GM19397 (cell line): ENCODE data around the gene SRP68.

ENCODE experiments used
- ATAC-seq: cut with Tn5 transposase; IDR thresholded peaks from one replicate; pipeline ENCODE4 v1.9.1; 2021; ENCODE audit warnings: mild to moderate bottlenecking, moderate library complexity; ENCODE audit not compliant: unreplicated experiment

Gene SRP68

GRCh38 chr17:76072148-76072858 lies at the start of gene SRP68:
Gene SRP68 (minus strand): TSS chr17:76072517. CDS start chr17:76072491, 26 bp downstream.
- peak; percentile 89 for ATAC-seq

DNA sequence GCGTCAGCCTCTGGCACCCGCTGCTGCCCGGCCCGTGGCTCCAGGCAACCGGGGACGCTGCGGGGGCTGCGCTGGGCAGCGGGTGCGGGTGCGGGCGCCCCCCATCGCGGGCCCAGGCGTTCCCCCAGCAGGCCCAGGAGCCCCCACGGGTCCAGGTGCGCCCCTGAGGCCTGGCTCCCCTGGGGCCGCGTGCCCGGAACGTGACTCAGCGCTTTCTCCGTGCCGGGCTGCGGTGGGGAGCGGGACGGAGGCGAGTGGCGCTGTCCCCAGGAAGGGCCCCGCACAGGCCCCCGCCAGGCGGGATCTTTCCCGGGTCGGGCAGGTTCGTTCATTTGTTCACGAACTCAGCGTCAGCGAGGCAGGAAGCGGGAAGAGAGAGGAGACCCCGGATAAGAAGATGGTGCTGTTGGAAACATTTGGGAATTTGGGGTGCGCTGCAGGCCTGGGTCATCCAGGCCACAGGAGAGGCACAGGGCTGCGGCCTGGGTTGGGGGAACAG lies 49.7 kb upstream of the SRP68 start:
- peak; percentile 17 for ATAC-seq

- ATAC-seq = no peak
Measured at GRCh38 chr17:76120658-76121008, 48.3 kb upstream of the SRP68 start.

GRCh38 chr17:76119409-76120371 lies 47.4 kb upstream of the SRP68 start:
- no peak for ATAC-seq

- ATAC-seq = no peak
Measured at GRCh38 chr17:76115138-76115754, 42.9 kb upstream of the SRP68 start.

GRCh38 chr17:76111956-76112355 lies 39.6 kb upstream of the SRP68 start:
- no peak for ATAC-seq

DNA sequence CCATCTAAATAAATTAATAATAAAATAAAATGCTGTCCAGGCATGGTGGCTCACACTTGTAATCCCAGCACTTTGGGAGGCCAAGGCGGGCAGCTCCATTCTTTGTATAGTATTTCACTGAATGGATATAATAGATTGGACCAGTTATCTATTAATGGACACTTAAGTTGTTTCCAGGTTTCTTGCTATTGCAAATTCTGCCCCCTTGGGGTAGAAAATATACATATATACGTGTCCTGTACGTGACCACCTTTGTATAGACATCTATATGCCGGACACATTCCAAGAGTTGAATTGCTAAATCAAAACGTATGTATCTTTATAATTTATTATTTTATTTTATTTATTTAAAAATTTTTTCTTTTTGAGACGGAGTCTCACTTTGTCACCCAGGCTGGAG lies 35.2 kb upstream of the SRP68 start:
- no peak for ATAC-seq

- ATAC-seq = no peak
Measured at GRCh38 chr17:76106703-76107102, 34.4 kb upstream of the SRP68 start.

GRCh38 chr17:76104896-76105231 lies 32.5 kb upstream of the SRP68 start:
- ATAC-seq = no peak

DNA sequence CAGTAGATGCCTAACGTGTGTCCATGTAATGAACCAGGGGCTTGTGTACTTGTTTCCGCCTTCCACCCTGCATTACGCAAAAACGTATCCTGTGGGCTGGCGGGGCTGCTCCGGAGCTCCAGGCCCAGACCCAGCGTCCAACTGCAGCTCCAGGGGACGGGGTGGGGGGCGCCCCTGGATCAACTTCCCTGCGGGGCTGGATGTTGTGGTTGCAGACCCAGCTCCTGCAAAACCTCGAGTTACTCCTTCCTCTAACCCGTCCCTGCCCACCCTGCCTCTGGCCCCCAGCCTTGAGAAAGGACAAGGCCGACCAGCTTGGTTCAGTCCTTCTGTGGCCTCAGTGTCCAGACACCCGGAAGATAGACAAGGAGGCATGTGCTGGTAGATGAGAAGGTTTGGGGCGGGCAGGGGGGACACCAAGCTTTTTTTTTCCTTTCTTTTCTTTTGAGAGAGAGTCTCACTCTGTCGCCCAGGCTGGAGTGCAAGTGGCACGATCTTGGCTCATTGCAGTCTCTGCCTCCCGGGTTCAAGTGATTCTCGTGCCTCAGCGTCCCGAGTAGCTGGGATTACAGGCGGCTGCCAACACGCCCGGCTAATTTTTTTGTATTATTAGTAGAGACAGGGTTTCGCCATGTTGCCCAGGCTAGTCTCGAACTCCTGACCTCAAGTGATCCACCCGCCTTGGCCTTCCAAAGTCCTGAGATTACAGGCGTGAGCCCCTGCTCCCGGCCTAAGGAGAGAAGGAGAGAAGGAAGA lies 32.0 kb upstream of the SRP68 start:
- ATAC-seq = no peak

GRCh38 chr17:76103274-76104139 lies 31.2 kb upstream of the SRP68 start, which contains the start of gene EXOC7:
Gene EXOC7 (minus strand): TSS chr17:76103787. CDS start chr17:76103692, 95 bp downstream.
- peak; percentile 78 for ATAC-seq

- ATAC-seq = no peak
Measured at GRCh38 chr17:76102944-76103273, 30.6 kb upstream of the SRP68 start.

DNA sequence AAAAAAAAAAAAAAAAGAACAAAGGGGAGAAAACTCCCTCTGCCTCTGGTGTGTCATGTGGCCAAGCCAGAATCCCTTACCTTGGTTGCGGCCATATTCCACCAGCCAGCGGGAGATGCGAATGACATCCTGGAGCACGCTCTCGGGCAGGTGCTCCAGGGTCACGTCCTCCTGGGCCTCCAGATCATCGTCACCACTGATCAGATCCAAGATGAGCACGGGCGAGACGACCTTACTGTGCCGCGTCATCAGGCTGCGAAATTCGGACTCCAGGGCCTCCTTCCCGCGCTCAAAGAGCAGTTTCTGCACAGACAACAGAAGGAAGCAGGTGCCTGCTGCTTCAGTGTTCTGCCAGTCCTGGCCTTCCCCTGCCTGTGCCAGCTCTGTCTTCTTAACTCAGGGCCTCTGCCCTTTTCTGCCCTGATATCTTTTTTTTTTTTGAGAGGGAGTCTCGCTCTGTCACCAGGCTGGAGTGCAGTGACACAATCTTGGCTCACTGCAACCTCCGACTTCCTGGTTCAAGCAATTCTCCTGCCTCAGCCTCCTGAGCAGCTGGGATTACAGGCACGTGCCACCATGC lies 25.5 kb upstream of the SRP68 start:
- ATAC-seq = no peak

GRCh38 chr17:76095943-76096342 lies 23.6 kb upstream of the SRP68 start:
- ATAC-seq = no peak

GRCh38 chr17:76094046-76094445 lies 21.7 kb upstream of the SRP68 start:
- ATAC-seq = no peak

GRCh38 chr17:76092526-76093413 lies 20.5 kb upstream of the SRP68 start:
- ATAC-seq = no peak

DNA sequence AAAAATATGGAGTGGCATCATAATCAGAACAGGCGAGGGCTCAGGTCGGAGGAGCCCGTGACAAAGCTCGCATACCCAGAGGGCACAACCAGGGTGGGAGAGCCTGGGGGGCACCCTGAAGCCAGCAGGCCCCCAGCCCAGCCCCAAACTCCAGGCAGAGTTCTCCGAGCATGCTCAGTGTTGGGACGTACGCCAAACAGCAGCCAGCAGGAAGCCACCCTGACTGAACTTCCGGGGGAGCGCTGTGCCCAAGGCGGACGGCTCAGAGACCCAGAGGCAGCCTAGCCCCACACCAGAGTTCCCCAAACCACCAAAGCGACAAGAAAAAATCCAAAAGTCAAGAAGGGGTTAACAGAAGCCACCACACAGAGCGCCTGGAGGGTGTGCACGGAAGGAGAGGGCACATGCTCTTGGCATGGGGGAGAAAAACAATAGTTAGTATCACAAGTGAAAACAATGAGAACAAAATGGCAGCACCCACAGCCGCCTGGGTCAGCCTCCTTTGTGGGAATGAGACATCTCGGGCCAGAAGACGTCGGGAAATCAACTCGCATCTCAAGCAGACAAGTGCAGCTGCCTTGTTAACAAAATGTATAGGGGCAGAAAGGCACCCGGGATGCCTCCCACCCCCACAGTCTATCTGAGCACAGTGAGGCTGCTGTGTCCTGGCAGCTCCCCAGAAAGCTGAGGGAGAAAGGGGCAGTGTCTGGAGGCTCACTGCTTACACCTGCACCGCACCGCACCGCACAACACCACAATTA lies 19.4 kb upstream of the SRP68 start:
- no peak for ATAC-seq
